HG03432 (cell line): ENCODE data around the gene RBM17.
"Not testable (repeated sequence)": the region's sequence is repeated elsewhere in the genome, so short reads cannot be mapped to it uniquely, and the experiment has no call there.

Experiments used
- ATAC-seq: cut with Tn5 transposase; IDR thresholded peaks from one replicate; pipeline ENCODE4 v1.9.1; 2021; ENCODE audit warnings: mild to moderate bottlenecking, moderate library complexity; ENCODE audit not compliant: unreplicated experiment

RBM17 gene

DNA sequence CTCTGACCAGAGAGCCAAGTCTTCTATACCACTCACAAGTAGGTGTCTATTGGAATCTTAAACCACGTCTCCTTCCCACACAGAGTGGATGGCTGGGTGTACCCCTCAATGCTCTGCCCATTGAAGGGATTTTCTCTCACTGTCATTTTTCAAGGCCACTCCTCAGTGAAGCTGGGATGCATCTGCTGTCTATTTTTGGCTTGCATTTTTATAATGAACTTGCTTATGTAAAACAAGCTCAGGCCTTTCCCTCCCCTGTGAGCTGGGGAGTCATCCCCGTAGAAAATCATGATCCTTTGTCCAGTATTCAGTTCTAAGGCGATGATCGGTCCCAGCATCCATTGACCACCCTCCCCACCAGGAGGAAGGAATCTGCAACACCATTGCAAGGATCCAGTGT, 9.8 kb upstream of the RBM17 start:
- ATAC-seq = no peak

DNA sequence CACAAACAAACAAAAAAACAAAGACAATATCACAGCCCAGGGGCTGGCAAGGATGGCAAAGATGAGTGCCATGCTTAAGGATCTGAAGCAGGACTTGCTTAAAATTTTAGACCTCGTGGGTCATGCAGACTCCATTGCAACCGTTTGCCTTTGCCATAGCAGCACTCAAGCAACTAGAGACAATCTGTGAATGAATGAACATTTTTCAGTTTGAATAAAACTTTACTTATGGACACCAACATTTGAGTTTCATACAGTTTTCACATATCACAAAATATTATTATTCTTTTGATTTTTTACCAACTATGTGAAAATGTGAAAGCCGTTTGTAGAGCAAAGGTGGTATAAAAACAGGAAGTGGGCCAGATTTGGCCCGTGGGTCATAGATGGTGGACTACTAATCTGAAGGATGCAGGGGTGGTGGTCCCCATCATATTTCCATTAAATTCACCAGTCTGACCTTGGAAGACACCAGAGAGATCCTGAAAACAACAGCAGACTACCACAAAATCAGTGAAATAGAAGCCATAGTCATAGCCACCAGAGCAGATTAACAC, 8.3 kb upstream of the RBM17 start:
- ATAC-seq = no peak

DNA sequence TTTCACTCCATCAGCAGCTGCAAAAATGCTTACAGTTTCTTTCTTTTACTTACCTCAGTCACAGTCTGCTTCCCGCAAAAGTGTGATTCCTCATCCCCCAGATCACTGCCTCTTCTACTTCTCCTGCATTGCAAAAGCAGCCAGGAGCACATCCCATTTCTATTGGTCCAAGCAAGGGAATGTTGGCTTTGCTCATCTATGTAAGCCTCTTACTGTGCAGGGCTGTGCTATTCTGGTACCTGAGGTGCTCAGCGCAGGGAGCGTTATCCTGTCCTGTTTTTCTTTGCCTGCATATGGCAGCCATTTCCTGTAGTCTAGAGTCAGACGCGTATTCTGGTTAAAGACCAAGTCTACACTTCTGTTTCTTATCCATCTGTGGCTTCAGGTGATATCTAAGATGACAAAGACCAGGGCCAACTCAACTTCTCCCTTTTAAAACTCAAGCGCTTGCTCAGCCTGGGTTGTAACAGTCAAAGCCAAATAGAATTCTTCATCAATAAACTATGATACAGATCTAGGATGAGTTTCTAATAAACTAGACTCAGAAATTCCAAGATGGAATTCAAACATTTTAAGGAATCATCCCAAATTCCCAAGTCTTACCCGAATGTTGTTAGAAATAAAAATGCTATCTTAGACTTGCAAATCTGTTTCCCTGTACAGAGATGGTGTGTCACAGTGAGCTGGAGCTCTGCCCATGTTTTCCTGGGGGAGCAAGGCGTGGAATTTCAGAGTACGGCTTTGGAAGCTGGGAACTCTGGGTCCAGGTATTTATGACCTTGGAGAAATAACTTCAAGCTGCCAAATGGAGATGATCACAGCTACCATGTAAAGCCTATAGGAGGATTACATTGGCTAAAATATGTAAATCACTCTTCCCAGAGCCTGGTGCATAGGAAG, 6.1 kb upstream of the RBM17 start:
- ATAC-seq = no peak

DNA sequence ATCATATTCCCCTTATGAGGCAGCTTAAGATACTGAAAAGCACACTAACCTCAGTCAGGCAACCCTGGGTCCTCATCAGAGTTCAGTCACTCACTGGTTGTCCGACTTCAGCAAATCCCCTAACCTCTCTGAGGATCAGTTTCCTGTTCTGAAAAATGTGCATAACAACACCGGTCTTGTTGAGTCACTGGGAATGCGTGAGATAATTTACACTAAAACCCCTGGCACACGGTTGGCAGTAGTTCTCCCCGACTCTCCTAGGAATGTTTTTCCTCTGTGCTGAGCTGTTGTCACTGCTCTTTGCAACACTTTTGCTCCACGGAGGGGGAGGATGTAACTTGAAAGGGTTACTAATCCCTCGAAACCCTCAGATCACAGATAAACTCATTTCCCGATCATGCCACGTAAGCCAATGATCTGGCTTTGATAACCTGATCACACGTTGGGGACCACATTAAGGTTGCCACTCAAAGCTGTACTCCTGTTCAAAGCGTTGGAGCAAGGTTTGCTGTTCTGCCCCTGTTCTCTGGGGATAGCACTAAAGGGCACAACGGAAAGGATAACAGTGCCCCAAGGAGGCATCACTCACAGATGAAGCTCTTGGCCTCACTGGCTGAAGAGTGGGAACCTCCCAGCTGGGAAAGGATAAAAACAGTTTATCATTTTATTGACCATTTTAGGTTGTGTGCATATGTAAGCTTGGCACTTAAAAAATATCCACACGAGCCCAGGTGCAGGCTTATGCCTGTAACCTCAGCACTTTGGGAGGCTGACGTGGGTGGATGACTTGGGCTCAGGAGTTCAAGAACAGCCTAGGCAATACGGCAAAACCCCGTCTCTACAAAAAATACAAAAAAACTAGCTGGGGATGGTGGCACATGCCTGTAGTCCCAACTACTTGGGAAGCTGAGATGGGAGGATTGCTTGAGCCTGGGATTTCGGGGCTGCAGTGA, 5.0 kb upstream of the RBM17 start:
- ATAC-seq = no peak

DNA sequence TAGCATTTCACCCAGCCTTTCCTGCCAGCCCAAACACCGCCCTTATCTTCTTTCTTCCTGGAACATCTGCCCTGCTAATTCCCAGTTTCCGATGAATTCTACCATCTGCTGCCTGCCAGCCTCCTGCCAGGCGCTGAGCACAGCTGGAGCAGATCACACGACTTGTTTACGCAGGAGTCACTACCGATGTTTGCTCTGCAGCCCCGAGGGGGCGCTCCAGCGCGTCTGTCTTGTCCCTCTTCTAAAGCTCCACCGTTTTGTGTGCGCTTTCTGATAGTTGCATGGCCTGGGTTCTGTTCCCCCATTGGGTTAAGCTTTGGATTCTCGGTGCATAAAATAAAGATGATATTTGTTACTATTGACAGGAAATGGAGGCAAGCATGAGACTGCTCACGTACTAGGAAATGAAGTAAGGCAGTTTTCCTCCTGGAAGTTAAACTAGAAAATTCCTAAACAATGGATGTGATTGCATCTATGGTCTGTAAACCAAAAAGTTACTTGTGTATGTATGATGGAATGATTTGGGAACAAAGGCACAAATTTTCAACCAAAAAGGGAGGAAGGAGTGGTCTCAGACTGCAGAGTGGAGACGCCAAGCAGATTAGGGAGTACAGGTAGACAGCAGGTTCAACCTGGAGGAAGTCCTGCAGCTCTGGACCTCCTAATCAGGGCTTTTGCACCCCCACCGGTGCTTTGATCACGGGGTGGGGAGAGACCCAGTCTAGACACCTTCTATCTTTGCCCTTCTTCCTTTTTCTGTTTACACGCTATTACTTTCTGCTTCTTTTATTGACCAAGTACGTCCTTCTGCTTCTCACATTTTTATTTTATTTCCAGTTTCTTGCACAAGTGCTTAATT, 2.2 kb upstream of the RBM17 start:
- ATAC-seq = peak; percentile 46

DNA sequence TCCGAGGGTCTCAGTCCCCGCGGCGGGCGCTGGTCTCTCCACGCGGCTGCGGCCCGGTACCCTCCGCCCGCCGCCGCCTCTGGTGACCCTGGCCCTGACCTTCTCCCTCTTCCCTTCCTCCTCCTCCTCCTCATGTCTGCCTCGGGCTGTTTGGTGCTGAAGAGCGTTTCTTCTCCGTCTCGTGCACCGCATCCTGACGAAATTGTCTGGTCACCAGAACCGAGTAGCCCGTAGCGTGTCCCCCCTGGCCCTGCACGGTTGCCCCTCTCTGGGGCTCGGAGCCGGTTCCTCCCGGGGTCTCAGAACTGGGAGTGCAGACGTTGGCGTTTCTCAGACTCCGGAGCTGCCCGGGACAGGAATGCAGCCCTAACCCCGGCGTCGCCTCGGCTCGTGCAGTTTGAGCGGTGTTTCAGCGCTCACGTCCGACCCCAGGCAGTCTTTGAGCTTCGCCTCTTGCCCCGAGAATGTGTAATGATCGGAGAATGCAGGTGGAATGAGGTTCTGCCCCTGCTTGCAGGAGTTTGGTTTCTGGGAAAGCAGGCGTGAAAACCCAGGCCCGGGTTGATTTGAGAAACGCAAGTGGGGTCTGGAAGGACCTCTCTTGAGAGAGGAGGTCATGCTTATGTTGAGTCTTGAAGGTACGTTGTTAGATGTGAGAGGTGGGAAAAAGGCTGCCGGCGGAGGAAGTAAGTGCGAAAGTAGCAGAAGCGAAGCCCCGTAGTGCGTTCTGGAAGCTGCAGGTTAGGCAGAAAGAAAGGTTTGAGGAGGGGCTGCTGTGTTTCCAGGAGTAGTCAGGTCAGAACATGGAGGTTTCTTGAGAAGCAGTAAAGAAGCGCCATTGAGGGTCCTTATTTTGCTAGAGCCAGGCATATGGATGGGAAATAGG, 743 bp downstream of the RBM17 start:
- peak; percentile 7 for ATAC-seq

DNA sequence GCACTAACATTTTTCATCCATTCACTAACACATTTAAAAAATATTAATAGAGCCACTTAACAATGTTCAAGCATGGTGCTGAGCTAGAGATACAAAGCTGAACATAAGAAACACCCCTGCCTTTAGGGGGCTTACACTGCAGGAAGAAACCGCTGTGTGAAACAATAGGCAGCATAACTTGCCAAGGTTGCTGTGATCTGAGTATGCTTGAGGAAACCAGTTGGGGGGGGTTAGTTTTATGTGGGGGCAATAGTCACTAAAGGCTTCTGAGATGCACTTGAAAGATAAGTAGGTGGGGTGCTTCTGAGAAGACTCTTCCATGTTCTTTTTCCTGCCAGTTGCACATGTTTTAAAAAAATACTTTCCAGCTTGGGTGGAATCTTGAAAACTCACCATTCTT, 2.8 kb downstream of the RBM17 start:
- ATAC-seq = no peak

DNA sequence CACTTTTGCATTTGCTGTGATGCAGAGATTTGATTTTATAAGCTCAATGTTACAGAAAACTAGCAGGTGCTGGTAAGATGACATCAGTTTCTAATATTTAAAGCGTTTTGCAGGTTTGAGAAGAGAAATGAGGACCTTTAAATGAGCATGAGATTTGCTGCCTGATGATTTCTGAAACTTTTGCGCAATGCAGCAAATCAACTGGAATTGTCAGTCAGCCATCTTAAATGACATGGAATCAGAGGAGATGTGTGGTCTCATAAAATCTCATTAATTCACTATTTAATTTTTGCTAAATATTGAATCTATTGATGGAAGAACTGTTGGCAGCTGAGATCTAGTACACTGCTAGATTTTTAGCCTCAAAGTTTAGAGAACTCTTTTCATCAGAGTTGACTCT, 3.9 kb downstream of the RBM17 start:
- ATAC-seq = no peak

DNA sequence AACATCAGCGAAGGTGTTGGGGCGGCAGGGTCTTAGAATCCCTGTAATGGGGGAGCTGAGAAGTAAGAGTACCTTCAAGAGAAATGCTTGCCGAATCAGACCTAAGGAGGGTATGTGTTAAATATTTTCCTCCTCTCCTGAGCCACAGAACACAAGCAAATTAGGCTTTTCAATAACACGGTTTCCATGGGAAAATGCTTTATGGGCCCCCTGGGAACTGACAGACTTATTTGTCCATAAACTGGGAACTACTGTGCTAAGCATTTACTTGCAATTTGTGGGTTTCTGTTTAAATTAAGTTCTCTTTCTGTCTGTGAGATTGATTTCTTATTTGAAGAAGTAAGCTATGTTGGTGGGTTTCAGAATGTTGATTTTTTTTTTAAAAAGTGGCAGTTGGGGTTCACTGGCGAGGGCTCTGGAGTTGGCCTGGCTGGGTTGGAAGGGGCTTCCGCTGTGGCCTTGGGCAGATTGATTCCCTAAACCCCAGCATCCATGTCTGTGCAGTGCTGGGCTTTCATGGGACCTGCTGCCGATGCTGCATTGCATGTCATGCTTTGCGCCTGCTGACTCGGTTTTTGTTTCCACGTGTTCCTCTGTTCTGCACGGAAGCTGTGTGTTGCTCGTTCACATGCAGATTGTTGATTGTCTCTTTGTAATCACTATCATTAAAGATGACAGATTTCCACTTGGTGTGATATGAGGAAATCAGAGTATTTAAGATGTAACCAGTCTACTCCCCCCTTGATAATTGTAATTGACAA, 7.2 kb downstream of the RBM17 start:
- ATAC-seq = no peak

DNA sequence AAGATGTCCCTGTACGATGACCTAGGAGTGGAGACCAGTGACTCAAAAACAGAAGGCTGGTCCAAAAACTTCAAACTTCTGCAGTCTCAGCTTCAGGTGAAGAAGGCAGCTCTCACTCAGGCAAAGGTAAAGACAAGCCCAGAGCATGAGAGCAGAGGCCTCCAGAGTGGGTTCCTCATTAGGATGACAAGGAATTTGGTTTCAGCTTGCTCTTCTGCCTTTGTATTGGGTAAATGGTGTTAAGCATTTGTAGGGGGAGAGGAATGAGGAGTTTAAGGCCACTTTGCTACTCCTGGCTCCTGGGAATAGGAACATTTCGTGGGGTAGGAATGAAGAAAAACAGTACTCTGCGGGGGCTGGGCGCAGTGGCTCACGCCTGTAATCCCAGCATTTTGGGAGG, 8.2 kb downstream of the RBM17 start:
- no peak for ATAC-seq

DNA sequence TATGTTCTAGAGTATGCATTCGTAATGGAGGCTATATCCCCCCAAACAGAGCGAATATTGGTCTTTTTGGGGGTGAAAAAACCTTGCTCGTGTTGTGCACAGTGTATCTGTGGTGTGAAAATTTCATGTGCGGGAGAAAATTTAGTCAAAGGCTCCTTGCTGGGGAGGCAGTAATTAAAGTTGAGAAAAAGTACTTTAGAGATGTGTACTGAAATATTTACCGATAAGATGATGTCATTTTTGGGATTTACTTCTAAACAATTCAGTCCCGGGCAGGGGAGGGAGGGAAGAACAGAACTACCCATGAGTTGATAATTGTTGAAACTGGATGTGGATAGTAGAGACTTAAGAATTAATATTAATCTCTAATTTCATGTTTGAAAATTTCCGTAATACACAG, 9.3 kb downstream of the RBM17 start:
- ATAC-seq = no peak

DNA sequence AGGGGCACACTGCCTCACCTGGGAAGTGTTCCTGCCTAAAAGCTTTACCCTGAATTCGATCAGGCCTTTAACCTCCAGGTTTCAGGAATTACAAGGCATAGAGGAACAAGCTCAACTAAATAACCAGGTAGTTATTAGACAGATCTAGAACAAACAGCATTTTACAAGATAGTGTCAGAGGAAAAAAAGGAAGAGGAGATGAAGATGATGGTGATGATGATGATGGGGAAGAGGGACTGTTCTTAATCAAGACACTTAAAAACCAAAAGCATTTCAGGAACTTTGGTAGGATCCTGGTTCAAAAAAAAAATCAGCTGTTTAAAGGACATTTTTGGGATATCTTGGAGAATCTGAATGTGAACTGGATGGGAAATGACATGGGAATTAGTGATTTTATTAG, 11.5 kb downstream of the RBM17 start:
- ATAC-seq = no peak

DNA sequence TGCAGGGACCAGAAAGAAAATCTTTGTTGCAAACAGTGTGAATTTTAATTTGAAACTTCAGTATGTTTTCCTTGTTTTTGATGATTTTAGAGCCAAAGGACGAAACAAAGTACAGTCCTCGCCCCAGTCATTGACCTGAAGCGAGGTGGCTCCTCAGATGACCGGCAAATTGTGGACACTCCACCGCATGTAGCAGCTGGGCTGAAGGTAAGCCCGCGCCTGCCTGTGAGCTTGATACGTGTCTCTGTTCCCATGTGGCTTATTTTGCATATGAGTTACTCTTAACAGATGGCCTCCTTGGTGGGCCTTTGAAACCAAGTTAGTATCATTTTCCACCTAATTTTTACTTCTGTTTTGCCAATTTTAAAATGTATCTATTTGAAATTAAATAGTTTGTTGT, 12.3 kb downstream of the RBM17 start:
- ATAC-seq = peak; percentile 84

DNA sequence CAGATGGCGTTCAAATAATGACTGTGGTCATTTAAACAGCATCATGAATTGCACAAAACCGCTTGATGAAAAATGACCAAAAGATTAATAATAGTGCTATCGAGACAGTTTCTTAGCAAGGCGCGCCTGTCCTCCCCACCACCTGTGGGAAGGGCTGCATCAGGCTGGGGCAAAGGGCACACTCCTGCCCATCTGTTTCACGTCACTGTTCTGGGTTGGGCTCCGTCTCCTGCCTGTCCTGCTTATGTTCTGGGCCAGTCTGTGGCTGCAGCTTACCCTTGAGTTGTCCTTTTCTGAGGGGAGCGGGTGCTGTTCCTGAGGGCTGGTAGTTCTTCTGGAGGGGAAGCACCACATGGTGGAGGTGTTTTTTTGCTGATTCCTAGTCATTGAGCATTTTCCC, 13.3 kb downstream of the RBM17 start:
- ATAC-seq = no peak

DNA sequence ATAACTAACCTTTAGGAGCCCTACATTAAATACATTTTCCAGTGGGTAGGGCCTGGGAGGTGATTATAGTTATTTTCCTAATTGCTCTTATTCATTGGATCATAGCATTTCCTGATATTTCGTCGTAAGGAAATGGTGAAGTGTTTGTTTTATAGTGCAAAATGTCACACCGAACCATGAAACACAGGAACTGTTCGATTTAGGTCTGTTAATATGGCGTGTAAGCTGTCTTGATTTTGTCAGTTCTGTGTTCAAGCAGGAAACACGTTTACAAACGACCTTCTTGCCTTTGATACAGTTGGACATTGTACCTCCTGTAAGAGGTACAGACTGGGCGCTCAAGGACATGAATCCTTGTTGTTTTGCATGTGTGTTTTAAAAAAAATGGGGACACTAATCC, 14.8 kb downstream of the RBM17 start:
- no peak for ATAC-seq

DNA sequence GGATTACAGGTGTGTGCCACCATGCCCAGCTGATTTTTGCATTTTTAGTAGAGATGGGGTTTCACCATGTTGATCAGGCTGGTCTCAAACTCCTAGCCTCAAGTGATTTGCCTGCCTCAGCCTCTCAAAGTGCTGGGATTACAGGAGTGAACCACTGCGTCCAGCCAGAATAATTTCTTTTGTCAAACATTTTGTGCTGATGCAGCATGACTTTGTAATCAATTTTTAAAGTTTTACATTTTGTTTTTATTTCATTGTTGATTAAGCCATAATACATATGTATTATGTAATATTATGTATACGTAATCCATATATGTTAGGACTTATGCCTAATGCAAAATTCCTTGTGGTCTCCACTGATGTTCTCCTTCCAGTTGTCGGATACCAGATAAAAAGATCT, 18.8 kb downstream of the RBM17 start:
- not testable (repeated sequence) for ATAC-seq

DNA sequence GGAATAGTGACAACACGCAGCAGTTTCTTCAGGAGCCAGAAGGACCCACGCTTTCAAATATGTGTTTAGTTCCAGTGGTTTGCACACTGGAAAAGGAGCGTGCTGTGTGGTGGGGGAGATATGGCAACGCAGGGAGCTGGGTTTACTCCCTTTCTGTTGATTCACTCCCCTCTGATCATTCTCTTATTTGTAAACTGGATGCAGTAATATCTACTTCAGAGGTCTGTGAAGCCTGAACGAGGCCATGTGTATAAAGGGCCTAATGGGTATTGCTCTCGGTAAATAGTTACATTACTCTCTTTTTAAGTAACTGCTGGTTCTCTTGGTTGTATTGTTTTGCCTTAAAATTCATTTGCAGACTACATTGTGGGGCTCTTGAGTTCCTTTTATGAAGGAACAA, 19.2 kb downstream of the RBM17 start:
- ATAC-seq = no peak

DNA sequence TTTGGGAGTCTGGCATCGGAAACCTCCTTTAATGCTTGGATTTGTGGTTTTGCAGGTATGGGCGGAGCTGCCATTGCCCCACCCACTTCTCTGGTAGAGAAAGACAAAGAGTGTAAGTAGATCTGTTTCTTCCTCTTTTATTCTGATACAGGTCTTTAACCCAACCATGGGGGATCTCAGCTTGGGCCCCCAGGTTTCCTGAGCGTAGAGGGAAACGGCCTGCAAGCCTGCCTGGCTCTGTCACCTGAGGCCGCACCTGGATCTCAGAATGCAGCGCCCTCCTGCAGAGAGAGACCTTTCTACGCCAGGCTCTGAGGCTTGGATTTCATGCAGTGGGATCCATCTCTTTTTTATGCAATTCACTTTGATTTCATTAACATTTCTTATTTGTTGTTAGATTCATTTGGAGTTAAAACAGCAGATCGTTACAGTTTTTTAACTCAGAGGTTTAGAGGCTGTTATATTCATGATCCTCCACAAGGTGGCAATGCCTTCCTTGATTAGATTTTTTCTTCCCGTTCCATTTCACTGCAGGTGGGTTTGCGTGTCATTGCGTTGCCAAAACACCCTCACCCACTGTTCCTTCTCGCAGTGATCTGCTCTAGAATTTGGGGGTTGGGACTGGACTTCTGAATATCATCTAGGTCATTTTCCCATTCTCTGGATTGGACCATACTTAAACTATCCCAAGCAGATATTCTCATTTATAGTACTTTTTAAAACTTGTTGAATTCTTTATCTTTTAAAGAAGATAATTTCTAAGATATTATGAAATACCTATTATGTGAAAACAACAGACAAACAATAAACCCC, 20.0 kb downstream of the RBM17 start:
- no peak for ATAC-seq
